ENCODE results near the gene NATD1. TPM values are rescaled to one million over a fixed set of nuclear protein-coding genes. Genes with fewer than 3 reads are reported as not detected.

NATD1 gene
- total and polyA plus RNA-seq, 10 of the 15 experiments (the other 5 are each of a cell fraction or from before 2014, with no cell fraction given): 0.02 to 0.33 (median 0.15) TPM

- FAIRE-seq (no peak), DNase-seq (ENCODE audit: low read depth, low spot score) (no peak), ATAC-seq (no peak)
- SMC1A ChIA-PET (ENCODE audit: uncharacterized antibody, unreplicated experiment): interaction anchor here (0.9 kb wide), 1 partner anchor 12 kb away, joined by 3 read pairs; no protein-coding TSS in a partner anchor
- in situ Hi-C loops (cut with MboI) (no loop called here), intact Hi-C loops (cut with micrococcal nuclease; ENCODE audit: unreplicated experiment) (no loop called here)
- POLR2A ChIA-PET: no interaction called here
- no TSS peak for BruUV-seq (replicated peaks)
- no peak overlapping the region for H3K4me3 ChIP-seq
- H3K9ac ChIP-seq (ENCODE audit: control insufficient read depth, insufficient read depth, low read length): no peak overlapping the region
- 97% methylated on average over 4 of the region's 4 CpGs for WGBS (ENCODE audit: insufficient coverage, insufficient replicate concordance, low lambda C conversion rate, missing lambda C conversion rate)
- no peaks in the 10 kb centered on the region for H3K9me3 ChIP-seq (replicated peaks; ENCODE audit: control insufficient read depth, insufficient read depth, low read length)
- RAD21 ChIA-PET (ENCODE audit: unreplicated experiment): no interaction called here
- CTCF ChIA-PET: interaction anchor here (1.8 kb wide), 1 partner anchor 60 kb away, joined by 4 read pairs; no protein-coding TSS in a partner anchor
- H2AFZ ChIP-seq (ENCODE audit: control insufficient read depth, low read depth, low read length): no peak overlapping the region
- H3K36me3 ChIP-seq (ENCODE audit: control insufficient read depth in 2 of 2, insufficient read depth in 2 of 2, low read length in 1 of 2): peaks cover 14 to 18% of the 10 kb centered on the region in 2 experiments; a peak in 3 of 4 replicates
- no peak for TF ChIP-seq RAD51 (IDR thresholded peaks at IDR 0.05)
- TF ChIP-seq PKNOX1 (IDR thresholded peaks at IDR 0.05): no peak
- no peak for TF ChIP-seq RELA (IDR thresholded peaks at IDR 0.05; ENCODE audit: borderline replicate concordance, partially characterized antibody)
- no peak for TF ChIP-seq BMI1 (IDR thresholded peaks at IDR 0.05; ENCODE audit: borderline replicate concordance)
- no peak for TF ChIP-seq ZNF384 (IDR thresholded peaks at IDR 0.05; ENCODE audit: borderline replicate concordance, low read depth, low read length)
- no peak for TF ChIP-seq SKIL (IDR thresholded peaks at IDR 0.05; ENCODE audit: low read depth, poor library complexity, severe bottlenecking)
- no peak for TF ChIP-seq STAT1 (conservative IDR thresholded peaks at IDR 0.05)
- no peak overlapping the region for H3K4me2 ChIP-seq (ENCODE audit: control insufficient read depth, insufficient read depth)
- no peaks in the 10 kb centered on the region for H3K4me1 ChIP-seq (ENCODE audit: control insufficient read depth, insufficient read depth, low read length)
- no peaks in the 10 kb centered on the region for H3K27me3 ChIP-seq (replicated peaks in 1 of 2; ENCODE audit: control insufficient read depth in 2 of 2, insufficient read depth in 2 of 2, low read length in 1 of 2)
- no peaks in the 10 kb centered on the region for H3K79me2 ChIP-seq (ENCODE audit: control insufficient read depth, insufficient read depth, low read length)
- no peaks in the 10 kb centered on the region for H4K20me1 ChIP-seq (ENCODE audit: control insufficient read depth, insufficient read depth)
- H3K27ac ChIP-seq (ENCODE audit: control insufficient read depth, insufficient read depth): no peak overlapping the region
These were observed 63.8 kb downstream of the NATD1 start for GRCh38 chr17:21189361-21189760.

Small RNA genes within 50 kb of the gene (small RNA-seq; reads per million reads assigned to genes)
- gene RN7SL426P: not detected

Other genes with a start within 250 kb of the NATD1 start
- gene USP22, start 210.4 kb downstream of the NATD1 start, total RNA-seq (2014; rRNA removed): 130 and 140 TPM in 2 replicates
- gene USP22, start 210.4 kb downstream of the NATD1 start, total RNA-seq (2014; rRNA removed; fragmentation: Illumina TruSeq; extraction: Trizol): 78.0 and 82.1 TPM in 2 replicates
- gene USP22, start 210.4 kb downstream of the NATD1 start, total RNA-seq (2021): 200 and 218 TPM in 2 replicates
- gene USP22, start 210.4 kb downstream of the NATD1 start, polyA plus RNA-seq (2011; rRNA removed): 62.7 and 113 TPM in 2 replicates
- gene USP22, start 210.4 kb downstream of the NATD1 start, polyA plus RNA-seq (2014; fragmentation: Illumina TruSeq; extraction: Trizol): 101 and 114 TPM in 2 replicates
- gene USP22, start 210.4 kb downstream of the NATD1 start, polyA plus RNA-seq (2014; fragmentation: Nextera tagmentation; extraction: Ambion mirVana): 10 to 100 TPM; 10.8 to 11.6 TPM
- gene USP22, start 210.4 kb downstream of the NATD1 start, polyA plus RNA-seq (2014; rRNA removed): 106 and 116 TPM in 2 replicates
- gene USP22, start 210.4 kb downstream of the NATD1 start, polyA plus RNA-seq (2016; fragmentation: Nextera tagmentation; extraction: Ambion mirVana): 10 to 100 TPM; 85.6 to 91.9 TPM
- 19.6 and 22.2 TPM in 2 replicates for gene DHRS7B, start 126.4 kb downstream of the NATD1 start, total RNA-seq (2014; rRNA removed)
- 16.8 and 18.9 TPM in 2 replicates for gene DHRS7B, start 126.4 kb downstream of the NATD1 start, total RNA-seq (2014; rRNA removed; fragmentation: Illumina TruSeq; extraction: Trizol)
- 15.9 and 17.1 TPM in 2 replicates for gene DHRS7B, start 126.4 kb downstream of the NATD1 start, total RNA-seq (2021)
- gene DHRS7B, start 126.4 kb downstream of the NATD1 start, polyA plus RNA-seq (2011; rRNA removed): 16.0 and 23.7 TPM in 2 replicates
- 11.1 and 13.4 TPM in 2 replicates for gene DHRS7B, start 126.4 kb downstream of the NATD1 start, polyA plus RNA-seq (2014; fragmentation: Illumina TruSeq; extraction: Trizol)
- 10 to 100 TPM; 24.3 to 32.7 TPM for gene DHRS7B, start 126.4 kb downstream of the NATD1 start, polyA plus RNA-seq (2014; fragmentation: Nextera tagmentation; extraction: Ambion mirVana)
- gene DHRS7B, start 126.4 kb downstream of the NATD1 start, polyA plus RNA-seq (2014; rRNA removed): 21.0 and 22.1 TPM in 2 replicates
- 10 to 100 TPM; 34.5 to 35.6 TPM for gene DHRS7B, start 126.4 kb downstream of the NATD1 start, polyA plus RNA-seq (2016; fragmentation: Nextera tagmentation; extraction: Ambion mirVana)
- gene TMEM11, start 39.2 kb downstream of the NATD1 start, total RNA-seq (2014; rRNA removed): 26.8 and 30.3 TPM in 2 replicates
- gene TMEM11, start 39.2 kb downstream of the NATD1 start, total RNA-seq (2014; rRNA removed; fragmentation: Illumina TruSeq; extraction: Trizol): 13.1 and 14.4 TPM in 2 replicates
- gene TMEM11, start 39.2 kb downstream of the NATD1 start, total RNA-seq (2021): 24.0 and 24.4 TPM in 2 replicates
- gene TMEM11, start 39.2 kb downstream of the NATD1 start, polyA plus RNA-seq (2011; rRNA removed): 19.8 and 38.5 TPM in 2 replicates
- gene TMEM11, start 39.2 kb downstream of the NATD1 start, polyA plus RNA-seq (2014; fragmentation: Illumina TruSeq; extraction: Trizol): 13.9 and 21.1 TPM in 2 replicates
- gene TMEM11, start 39.2 kb downstream of the NATD1 start, polyA plus RNA-seq (2014; fragmentation: Nextera tagmentation; extraction: Ambion mirVana): 10 to 100 TPM; 16.3 to 18.4 TPM
- gene TMEM11, start 39.2 kb downstream of the NATD1 start, polyA plus RNA-seq (2014; rRNA removed): 33.4 and 37.3 TPM in 2 replicates
- 10 to 100 TPM; 54.0 to 63.4 TPM for gene TMEM11, start 39.2 kb downstream of the NATD1 start, polyA plus RNA-seq (2016; fragmentation: Nextera tagmentation; extraction: Ambion mirVana)
- gene MAP2K3, start 31.3 kb upstream of the NATD1 start, total RNA-seq (2014; rRNA removed): 14.4 and 15.0 TPM in 2 replicates
- 8.6 and 10.0 TPM in 2 replicates for gene MAP2K3, start 31.3 kb upstream of the NATD1 start, total RNA-seq (2014; rRNA removed; fragmentation: Illumina TruSeq; extraction: Trizol)
- gene MAP2K3, start 31.3 kb upstream of the NATD1 start, total RNA-seq (2021): 38.6 and 39.4 TPM in 2 replicates
- 13.3 and 16.6 TPM in 2 replicates for gene MAP2K3, start 31.3 kb upstream of the NATD1 start, polyA plus RNA-seq (2011; rRNA removed)
- 6.3 and 20.6 TPM in 2 replicates for gene MAP2K3, start 31.3 kb upstream of the NATD1 start, polyA plus RNA-seq (2014; fragmentation: Illumina TruSeq; extraction: Trizol)
- 1 to 10 TPM in 1 of 2 experiments, under 1 TPM in 1; 0.71 to 3.8 TPM for gene MAP2K3, start 31.3 kb upstream of the NATD1 start, polyA plus RNA-seq (2014; fragmentation: Nextera tagmentation; extraction: Ambion mirVana)
- 30.4 and 33.1 TPM in 2 replicates for gene MAP2K3, start 31.3 kb upstream of the NATD1 start, polyA plus RNA-seq (2014; rRNA removed)
- 10 to 100 TPM; 37.1 to 38.6 TPM for gene MAP2K3, start 31.3 kb upstream of the NATD1 start, polyA plus RNA-seq (2016; fragmentation: Nextera tagmentation; extraction: Ambion mirVana)
- gene KCNJ12, start 122.9 kb upstream of the NATD1 start, total RNA-seq (2014; rRNA removed): 0.11 and 0.17 TPM in 2 replicates
- 0.05 and 0.09 TPM in 2 replicates for gene KCNJ12, start 122.9 kb upstream of the NATD1 start, total RNA-seq (2014; rRNA removed; fragmentation: Illumina TruSeq; extraction: Trizol)
- gene KCNJ12, start 122.9 kb upstream of the NATD1 start, total RNA-seq (2021): 0.21 and 0.32 TPM in 2 replicates
- gene KCNJ12, start 122.9 kb upstream of the NATD1 start, polyA plus RNA-seq (2011; rRNA removed): 0.05 TPM in 1 of 2 replicates, not detected in the other
- 0.03 and 0.04 TPM in 2 replicates for gene KCNJ12, start 122.9 kb upstream of the NATD1 start, polyA plus RNA-seq (2014; fragmentation: Illumina TruSeq; extraction: Trizol)
- not detected for gene KCNJ12, start 122.9 kb upstream of the NATD1 start, polyA plus RNA-seq (2014; fragmentation: Nextera tagmentation; extraction: Ambion mirVana)
- gene KCNJ12, start 122.9 kb upstream of the NATD1 start, polyA plus RNA-seq (2014; rRNA removed): 0.13 and 0.15 TPM in 2 replicates
- under 1 TPM in 1 of 2 experiments, not detected in 1; 0.07 TPM for gene KCNJ12, start 122.9 kb upstream of the NATD1 start, polyA plus RNA-seq (2016; fragmentation: Nextera tagmentation; extraction: Ambion mirVana)